Pons (tissue), 1 donor: ENCODE measurements around the gene BTBD16.

Experiments
- DNase-seq: peaks from one replicate; pipeline ENCODE4 v3.0.0-alpha.2; 2016; ENCODE audit warnings: low spot score

Gene BTBD16

DNA sequence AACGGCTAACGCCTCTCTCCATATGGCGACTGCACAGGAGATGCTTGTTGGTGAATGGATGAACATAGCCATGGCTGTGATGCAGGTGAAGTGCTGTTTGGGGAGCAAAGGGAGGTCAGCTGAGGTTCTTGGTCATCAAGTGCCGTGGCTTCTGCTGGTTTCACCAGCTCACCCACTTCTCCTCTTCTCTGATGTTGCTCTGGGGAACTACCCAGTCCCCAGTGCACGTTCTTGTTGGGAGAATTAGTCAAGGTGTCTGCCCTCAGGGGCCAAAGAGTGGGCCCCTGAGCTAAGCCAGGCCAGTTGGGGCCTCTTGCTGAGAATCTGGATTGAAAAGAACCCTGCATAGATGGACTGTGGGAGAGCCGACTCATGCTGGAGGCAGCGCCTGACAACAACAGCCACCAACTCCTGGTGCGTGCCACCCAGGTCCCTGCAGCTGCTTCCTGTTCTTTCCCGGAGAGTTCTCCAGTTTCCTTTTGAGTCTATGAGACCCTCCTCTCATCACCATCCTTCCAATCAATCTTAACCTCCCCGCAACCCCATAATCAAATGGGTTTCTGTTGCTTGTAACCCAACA is 3.0 kb downstream of the BTBD16 start:
- DNase-seq: no peak

- DNase-seq: no peak
Measured at GRCh38 chr10:122276611-122277208, 5.6 kb downstream of the BTBD16 start.

DNA sequence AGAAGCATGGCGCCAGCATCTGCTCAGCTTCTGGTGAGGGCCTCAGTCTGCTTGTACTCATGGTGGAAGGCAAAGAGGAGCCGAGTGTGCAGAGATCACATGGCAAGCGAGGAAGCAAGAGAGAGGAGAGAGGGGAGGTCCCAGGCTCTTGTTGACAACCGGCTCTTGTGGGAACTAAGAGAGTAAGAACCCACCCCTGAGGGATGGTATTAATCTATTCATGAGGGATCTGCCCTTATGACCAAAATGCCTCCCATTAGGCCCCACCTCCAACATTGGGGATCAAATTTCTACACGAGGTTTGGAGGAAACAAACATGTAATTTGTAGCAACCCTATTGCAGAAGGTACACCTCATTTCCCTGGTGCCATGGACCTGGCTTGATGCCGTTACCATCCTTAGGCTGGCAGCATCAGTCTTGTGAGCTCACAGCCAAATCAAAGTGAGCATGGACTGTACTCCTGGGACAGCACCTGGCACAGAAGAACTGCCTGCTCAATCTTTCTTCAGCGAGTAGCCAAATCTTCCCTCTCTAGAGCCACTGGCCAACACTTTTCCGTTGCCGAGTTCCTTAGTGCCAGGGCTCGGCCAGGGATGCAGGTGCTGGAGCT is 6.5 kb downstream of the BTBD16 start:
- DNase-seq: no peak

DNA sequence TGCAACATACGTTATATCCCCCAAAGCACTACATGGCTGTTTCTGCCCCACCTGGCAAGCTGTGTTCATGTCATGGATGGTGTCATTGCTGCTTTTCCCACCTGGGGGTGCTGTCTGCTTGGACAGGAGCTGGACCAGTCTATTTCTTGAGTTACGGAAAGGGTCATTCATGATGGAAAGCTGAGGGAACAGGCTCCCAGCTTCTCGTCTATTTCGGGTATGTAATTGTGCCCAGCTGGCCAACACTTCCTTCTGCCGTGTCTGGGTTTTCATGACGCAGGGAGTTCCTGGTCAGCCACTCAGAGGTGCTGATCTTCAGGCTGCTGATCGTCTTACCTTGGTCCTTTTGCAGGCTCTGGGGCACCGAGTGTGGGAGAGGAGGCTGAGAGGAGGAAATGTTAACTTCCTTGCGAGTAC is 8.6 kb downstream of the BTBD16 start:
- peak; percentile 85 for DNase-seq

GRCh38 chr10:122280156-122280555 is 9.1 kb downstream of the BTBD16 start:
- DNase-seq: no peak

DNA sequence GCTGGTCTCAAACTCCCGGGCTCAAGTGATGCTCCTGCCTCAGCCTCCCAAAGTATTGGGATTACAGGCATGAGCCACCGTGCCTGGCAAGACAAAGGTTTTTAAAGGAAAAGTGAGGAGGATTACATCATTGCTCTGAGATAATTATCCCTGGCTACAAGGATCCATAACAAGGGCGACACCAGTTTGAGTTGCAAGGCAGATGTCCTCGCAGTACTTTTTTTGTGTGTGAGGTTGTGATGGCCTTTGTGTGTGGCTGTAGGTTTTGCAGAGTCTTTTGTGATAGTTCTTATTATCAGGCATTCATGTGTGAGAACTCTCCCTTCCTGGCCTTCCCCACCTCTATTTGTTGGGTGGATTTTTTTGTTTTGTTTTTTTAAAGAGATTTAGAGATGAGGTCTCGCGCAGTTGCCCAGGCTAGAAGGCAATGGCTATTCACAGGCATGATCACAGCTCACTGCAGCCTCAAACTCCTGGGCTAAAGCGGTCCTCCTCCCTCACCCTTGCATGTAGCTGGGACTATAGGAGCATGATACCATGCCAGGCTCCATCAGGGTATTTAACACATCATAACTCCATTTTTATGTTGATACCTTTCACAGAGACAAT is 10.0 kb downstream of the BTBD16 start:
- no peak for DNase-seq

DNA sequence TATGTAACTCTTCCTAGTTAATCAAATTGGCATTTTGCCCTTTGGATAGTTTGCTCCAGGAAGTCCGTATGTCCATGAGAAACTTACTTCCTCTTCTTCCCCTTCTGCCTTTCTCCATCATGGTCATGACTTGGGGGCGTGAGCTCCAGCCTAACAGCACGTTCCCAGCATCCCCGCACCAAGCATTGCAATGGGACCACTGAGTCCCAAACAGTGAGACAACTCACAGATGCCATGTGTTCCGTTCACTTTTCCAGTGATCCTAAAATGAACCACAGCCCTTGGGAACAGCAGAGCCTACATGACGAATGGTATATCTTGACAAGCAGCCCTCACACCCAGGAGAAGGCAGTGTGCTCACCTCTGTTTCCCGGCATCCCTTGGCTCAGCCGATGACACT is 10.7 kb downstream of the BTBD16 start:
- DNase-seq: no peak

DNA sequence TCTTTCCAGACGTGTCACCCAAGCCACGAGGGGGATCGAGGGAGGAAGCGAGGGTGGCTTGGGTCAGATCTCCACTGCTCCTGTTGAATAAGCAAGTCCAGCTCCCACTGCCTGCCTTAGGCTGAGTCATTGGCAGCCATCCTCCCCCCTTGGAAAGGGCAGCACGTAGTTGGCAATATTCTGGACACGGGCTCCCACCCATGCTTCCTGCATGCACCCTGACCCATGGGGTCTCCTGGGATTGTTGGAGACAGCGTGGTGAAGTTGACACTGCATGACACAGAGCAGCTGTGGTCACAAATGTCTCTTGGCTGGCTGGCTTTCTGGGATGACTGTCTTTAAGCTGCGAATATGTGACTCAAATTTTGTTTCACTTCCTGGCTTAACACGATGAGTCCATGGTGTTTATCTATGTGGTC is 11.2 kb downstream of the BTBD16 start:
- DNase-seq: no peak

GRCh38 chr10:122282909-122283308 is 11.8 kb downstream of the BTBD16 start:
- no peak for DNase-seq

DNA sequence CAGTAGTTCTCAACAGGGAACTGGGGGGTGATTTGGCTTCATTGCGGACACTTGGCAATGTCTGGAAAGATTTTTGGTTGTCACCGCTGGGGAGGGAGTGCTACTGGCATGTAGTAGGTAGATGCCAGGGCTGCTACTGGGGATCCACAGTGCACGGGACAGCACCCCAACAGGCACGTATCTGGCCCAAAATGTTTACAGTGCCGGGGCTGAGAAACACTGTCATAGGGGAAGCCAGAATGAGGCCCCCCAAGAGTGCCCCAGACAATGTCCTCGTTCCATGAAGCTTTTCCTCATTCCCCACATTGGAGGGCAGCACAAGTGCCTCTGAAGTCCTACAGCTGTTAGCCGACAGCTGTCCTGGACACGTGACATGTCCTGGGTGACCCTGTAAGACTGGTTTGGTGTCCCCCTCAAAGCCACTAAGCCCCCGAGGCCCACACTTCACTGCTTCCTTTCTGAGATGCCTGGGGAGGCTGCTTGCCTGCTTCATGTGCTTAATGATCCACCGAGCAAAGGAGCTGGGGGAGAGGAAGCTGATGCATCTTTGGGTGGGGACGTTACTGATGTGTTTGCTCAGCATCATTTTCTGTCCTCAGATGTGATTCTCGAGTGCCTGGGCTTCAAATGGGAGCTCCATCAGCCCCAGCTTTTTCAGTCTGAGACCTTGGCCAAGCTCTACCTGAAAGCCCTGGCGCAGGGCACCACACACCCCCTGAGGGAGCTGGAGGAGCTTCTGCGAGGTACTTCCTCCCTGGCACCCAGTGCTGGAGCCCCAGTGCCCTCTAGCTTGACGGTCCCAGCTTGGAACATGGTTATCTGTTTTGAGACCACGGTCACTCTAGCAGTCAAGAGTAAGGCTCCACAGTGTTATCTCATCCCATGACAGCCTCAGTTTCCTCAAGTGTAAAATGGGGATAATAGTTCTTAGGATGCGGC is 14.7 kb downstream of the BTBD16 start:
- no peak for DNase-seq

- peak; percentile 69 for DNase-seq
Measured at GRCh38 chr10:122286867-122287266, 15.8 kb downstream of the BTBD16 start.

GRCh38 chr10:122287570-122287969 is 16.5 kb downstream of the BTBD16 start:
- DNase-seq: no peak

DNA sequence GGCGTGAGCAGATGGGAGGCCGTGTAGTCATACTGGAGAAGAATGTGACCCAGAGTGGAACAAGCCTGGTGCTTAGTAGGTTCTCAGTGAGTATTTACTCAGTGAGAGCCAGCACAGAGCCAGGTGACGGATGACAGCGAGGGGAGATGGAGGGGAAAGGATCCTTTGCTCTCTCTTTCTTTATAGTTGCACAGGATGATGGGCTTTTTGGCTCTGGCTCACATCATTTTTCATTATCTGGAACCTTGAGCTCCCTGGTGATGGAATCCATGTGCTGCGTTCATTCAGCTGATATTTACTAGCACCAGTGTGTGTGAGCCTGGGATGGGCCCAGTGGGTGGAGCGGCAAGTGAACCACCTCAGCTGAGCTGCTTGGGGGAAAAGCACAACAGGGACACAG is 17.2 kb downstream of the BTBD16 start:
- no peak for DNase-seq

DNA sequence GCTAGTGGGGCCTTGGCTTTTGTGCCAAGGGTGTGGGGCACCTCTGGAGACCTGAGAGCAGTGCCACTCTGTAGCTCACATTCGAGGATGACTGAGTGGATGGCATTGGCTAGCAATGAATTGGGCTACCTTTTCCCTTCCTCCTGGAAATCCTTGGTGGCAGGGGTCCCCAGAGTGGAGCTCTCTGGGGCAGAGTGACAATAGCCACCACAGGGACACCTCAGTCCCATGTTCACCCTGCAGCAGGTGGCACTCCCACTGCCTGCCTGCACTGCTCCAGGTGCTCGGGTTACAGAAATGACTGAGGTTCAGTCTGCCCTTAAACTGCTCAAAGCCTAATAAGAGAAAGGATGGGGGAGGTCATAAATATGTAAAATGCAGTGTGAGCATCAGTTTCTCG is 17.8 kb downstream of the BTBD16 start:
- DNase-seq: no peak

DNA sequence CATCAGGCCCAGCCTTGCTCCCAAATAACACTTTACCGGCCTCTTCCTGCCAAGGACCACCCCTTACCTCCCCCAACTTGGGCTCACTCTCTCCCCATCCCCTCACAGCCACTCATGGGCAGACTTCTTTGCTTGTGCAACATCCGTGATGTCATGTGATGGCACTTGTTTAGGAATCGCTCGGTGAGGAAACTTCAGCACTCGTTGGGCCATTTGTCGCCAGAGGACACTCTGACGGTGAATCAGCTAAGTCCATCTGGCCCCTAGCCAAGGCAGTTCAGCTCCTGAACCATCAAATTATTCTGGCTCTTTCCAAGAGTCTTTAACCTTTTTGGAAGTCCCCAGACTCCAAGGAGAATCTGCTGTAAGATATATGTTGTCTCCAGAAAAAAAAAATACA is 19.2 kb downstream of the BTBD16 start:
- DNase-seq: no peak

DNA sequence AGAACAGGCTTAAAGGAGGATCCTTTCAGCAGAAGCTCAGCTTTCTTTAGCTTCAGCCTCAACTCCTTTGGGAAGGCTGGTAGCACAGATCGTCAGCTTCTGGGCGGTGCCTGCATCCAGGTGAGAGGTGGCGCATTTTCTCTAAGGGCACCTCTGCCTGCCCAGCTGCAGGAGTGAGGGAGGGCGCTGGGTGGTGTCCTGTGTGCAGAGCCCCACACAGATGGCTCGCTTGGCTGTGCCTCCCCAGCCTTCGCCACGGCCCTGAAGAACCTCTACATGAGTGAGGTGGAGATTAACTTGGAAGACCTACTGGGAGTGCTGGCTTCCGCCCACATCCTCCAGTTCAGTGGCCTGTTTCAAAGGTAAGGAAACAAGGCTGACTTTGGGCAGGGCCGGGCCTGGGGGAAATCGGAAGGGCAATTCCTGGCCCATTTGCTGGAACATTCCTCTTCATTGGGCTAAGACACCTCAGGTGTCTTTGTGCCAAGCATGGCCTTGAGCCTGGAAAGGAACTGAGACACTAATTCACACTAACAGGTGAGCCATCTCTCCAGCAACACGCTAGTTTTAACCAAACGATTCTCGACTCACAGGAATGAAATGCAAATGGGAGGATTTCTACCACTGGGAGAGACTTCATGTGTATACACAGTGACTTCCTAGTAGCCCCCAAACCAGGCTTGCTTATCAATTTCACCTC is 19.9 kb downstream of the BTBD16 start:
- no peak for DNase-seq

DNA sequence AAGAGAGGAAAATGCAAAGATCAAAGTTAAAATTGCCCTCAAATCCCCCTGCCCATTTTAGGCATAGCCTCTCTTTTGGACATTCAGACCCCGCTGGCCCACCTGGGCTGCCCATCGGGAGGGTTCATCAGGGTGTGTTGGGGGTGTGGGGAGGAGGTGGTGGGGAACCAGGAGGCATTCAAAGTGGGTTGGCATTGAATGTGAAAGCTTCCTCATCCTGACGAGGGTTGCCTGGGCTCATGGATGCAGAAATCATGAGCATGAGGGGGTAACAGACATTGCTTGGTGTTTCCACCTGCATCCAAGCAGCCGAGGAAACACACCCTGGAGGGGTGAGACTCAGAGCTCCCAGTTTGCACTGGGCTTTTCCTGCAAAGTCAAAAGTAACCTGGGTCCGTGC is 20.6 kb downstream of the BTBD16 start:
- no peak for DNase-seq

DNA sequence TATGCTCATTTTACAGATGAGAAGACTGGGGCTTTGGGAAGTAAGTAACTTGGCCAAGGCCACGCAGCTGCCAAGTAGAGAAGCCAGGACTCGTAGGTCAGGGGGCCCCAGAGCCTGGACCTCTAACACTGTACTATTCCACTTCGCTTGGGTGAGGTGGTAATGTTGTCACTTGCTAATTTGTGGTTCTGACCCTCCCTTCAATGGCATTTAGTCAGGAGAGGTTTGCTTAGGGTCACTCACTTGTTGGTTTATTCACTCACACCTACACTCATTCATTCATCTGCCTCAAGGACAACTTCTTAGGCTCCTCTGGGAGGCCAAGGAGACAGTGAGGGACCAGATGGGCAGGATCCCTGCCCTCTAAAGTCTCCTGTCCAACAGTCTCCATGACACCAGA is 21.3 kb downstream of the BTBD16 start:
- DNase-seq: no peak

- no peak for DNase-seq
Measured at GRCh38 chr10:122293156-122293960, 22.3 kb downstream of the BTBD16 start.

DNA sequence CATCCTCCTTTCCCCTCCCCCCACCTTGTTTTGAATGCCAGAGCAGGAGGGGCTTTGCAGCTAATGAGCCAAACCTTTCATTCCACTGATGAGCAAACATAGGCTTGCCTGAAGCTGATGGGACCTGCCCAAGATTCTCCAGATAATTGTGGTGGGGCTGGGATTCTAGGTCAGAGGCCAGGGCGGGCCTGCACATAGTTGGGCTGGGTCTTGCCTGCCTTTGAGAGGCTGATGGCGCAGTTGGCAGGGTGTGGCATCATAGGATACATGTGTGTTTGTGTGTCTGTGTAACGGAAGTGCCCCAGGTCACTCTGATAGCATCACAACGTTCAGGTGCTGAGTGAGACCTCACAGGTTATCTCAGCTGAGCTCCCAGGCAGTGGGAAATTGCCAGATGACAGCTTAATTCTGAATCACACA is 22.9 kb downstream of the BTBD16 start:
- no peak for DNase-seq
